HG03520 (cell line): ENCODE data around the gene CTNNA2.

Experiments
- ATAC-seq: cut with Tn5 transposase; IDR thresholded peaks from one replicate; pipeline ENCODE4 v1.9.1; 2021; ENCODE audit warnings: mild to moderate bottlenecking, moderate library complexity; ENCODE audit not compliant: unreplicated experiment

CTNNA2 gene

DNA sequence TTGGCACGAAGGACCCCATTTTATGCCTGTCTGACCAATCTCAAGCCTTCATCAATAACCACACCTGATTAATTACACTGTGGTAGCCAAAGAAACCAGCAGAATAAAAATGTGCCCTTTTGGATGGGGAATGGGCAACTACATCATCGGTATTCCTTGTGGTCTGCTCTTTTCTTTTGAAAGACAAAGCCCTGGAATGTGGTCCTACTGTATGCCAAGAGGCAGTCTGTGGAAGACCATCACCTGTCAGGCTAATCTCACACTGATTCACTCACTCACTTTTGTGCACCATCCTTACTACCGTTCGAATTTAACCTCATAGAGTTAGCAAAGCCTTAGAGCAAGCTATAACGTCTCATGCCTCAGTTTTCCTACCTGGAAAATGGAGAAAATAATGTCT is 1066.9 kb downstream of the CTNNA2 start:
- ATAC-seq, result no peak

DNA sequence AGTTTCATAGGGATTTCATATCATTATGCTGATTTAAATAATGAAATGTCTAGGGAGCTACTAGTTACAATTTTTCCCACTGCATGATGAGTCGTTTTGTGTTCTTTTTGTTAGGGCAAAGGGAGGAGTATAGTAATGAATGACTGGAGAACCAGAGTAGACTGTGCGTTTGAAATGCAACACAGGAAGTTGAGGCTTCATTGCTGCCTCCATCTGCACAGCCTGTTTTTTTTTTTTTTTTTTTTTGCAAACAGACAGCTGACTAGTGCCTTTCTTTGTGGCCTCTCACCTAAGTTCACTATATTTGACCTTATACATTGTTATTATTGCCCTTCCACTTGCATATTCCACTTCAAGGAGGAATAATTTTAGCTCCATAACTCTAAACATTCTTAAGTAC is 1078.4 kb downstream of the CTNNA2 start:
- no peak for ATAC-seq

DNA sequence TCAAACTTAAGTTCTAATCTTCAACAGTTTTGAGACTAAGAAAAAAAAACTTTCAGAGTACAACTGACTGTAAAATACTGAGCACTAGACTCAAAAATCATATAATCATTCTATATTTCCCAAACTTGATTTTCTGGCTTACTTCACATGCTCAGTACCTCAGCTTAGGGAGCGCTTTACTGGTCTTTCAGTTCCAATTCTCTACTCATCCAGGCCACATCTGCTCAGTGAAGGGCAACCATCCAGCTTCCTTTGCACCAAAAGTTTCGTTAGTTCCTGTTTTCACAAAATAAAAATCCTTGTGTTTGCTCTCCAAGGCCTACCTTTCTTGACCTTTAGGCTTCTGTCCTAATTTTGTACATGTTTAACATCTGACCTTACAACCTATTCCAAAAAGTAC is 1079.3 kb downstream of the CTNNA2 start:
- no peak for ATAC-seq

DNA sequence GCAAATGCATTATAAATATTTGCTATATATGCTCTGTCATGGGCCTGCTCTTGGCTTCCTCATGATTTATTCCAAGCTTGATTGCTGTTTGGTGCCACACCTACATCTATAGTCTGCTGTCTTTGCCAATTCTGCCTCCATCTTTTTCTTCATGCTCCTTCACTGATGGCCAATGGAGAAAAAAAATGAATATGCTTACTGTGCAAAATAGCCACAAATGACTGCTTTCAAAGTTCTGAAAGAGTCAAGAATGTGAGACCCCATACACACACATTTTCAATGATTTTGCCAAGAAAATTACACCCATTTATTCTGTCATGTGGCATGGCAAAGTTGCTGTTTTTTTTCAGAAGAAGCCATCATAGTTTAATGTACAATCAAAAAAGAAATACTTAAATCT is 1097.3 kb downstream of the CTNNA2 start:
- ATAC-seq, result no peak

DNA sequence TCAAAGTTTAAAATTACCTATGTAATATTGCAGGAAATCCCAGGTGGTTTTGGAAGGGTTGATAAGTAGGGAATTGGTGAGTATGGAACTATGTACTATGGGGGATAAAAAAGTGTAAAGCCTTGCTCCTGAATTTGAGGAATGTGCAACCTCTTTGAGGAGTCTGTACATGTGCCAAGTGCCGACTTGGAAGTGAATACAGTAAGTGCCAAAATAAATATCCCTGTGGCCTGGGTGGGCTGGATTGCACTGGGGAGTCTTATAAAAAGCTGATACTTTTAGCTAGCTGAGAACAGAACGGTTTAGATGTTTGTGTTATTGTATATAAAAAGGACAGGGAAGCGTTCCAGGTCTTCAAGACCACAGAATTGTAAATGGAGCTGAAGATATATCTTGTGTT is 1108.8 kb downstream of the CTNNA2 start:
- no peak for ATAC-seq

DNA sequence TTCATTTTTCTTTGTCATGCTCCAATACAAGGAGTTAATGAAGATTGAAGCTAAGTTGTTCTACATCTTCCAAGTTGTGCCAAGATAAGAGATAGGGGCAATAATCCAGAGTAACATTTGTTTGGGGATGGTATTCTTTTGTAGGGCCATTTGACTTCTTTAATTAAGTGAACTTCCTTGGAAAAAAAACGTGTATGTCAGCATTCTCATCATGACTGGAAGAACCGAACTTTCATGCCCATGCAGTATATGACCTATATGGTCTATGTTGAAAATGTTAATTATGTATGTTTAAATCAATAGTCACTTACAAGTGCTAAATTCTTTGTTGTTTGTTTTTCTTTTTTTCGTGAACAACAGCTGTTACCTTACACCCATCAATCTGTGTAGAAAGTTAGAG is 1111.2 kb downstream of the CTNNA2 start:
- ATAC-seq, result no peak

DNA sequence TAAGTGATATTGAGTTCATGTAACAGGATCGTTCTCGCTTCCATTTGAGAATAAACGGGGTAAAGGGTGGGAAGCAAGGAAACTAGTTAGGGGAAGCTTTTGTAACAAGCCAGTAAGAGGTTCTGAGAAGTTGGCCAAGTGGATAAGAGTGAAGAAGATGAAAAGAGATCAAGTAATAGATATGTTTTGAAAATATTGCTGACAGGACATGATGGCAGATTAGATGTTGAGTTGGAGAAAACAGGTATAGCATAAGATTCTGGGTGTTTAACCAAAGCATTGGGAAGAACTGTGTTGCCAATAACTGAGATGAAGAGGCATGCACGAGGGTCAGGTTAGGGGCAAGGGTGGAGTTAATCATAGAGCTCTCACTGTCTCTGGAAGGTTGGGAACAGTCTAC is 1121.7 kb downstream of the CTNNA2 start:
- ATAC-seq, result no peak

DNA sequence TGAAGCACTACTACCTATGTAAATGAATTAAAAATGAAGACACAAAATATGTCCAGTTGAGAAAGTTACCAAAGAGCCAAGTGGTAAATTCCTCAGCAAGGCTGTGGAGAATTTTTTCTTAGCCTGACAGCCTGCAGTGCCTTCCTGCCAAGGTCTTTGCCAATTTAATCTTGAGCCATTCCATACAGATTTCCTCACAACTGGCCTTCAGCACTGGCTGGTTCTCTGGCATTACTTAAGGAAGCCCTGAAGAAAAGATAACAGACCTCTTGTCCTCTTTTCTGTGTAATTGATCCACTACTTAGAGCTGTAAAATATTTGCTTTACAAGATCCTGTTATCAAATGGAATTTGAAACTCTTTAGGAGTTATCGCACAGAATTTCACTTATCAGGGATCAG is 1125.9 kb downstream of the CTNNA2 start:
- ATAC-seq, result no peak

DNA sequence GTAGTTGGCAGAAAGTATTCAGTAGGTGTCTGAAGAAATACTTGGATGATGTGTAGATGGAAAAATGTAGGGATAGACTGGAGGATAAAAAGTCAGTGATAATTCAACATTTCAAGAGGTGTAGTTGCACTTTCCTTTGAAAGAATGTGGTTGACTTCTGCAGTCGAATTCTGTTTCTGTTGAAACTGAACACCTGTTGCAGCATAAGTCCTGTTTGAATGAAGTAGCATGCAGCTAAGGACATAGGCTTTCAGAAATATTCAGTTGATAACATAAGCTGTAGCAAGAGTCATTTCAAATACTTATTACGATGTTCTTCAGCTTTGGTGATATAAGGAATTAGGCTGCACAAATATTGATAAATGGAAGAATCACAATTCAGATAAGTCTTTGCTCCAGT is 1129.6 kb downstream of the CTNNA2 start:
- no peak for ATAC-seq

DNA sequence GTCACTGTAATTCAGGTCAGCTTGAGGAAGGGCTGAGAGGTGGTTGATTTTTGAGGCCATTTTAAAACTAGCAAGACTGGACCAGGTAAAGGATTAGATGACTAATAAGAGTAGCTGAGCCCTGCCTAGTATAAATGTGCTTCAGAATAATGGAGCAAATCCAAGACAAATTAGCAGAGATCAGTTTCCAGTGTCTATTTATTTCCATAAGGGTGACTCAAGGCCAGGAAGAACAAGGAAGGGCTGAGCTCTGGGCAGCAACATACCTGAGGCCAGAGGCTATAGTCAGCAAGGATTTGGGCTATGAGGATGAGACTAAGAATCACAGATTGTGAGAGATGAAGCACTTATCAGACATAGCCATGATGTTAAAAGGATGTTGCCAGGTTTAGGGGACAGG is 1130.7 kb downstream of the CTNNA2 start:
- no peak for ATAC-seq

DNA sequence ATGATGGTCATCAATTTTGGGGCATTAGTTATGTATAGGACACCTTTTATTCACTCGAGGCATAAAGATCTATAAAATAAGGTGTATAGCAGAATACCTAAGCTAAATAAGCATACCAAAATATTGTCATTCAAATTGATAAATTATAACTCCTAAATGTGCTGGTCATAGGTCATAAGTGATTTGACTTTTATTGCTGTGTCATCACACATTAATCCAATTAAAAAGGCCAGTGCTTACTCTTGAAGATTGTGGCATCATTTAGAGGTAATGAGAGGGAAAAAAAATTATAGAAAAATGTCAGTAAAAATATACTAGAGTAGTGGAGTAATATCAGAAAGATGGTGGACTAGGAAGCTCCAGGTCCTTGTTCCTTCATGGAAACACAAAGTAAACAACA is 1138.6 kb downstream of the CTNNA2 start:
- ATAC-seq, result no peak

DNA sequence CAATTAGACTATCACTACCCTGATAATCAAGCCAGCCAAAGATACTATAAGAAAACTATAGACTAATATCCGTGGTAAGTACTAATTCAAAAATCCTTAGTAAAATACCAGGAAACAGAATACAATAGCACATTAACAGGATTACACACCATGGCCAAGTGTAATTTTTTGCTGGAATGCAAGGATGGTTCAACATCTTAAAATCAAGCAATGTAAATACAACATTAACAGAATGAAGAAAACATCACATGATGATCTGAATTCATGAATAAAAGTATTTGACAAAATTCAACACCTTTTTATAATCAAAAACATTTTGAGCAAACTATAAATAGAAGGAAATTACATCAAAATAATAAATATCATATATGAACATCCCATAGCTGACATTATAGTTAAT is 1142.4 kb downstream of the CTNNA2 start:
- no peak for ATAC-seq

DNA sequence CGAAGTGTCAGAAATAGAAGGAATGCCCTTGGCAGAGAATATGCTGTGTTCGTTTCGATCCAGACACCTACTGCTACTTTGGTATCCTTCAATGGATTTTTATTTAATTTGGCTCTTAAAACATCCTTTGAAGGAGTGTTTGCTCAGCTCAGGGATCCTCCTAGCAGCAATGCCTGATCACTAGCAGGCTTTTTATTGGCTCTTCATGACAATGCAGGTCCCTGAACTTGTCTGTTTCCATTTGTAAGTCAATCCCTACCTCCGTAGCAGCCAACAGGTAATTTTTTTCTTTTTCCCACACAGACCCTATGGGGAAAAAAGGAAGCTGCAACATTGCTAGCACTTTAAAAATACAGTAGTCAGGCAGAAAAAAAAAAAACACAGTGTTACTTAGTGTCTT is 1157.9 kb downstream of the CTNNA2 start:
- ATAC-seq, result no peak

DNA sequence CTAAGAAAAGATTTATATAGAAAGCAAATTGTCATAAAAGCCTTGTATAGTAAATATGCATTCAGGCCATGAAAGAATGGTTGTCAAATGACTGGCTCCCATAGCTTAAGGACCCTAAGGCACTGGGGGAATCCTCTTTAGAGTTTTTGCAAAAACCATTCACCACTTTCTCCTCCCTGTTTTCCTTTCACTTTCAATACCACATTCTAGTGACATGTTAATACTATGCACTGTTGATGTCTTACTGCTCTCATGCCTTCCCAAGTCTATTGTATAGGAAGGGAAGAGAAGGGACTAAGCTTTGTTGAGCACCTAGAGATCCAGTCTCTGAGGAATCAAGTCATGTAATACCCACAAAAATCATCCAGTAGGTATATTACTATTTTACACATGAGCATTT is 1174.7 kb downstream of the CTNNA2 start:
- no peak for ATAC-seq

DNA sequence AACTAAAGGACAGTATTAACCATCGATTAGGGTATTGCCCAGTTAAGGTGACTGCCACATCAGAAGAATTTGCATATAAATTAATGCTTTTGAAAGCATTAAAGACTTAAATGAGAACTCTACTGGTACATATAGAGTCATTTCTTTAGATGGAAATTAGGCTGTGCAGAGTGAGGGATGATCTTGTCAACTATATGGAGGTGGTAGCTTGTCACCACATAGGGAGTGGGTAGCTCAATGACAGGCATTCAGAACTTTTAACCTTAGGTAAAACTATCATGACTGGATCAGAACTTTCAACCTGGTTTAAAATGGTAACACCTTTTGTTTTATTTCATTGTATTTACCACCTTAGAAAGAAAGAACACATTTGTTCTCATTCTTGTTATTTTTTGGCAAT is 1176.3 kb downstream of the CTNNA2 start:
- no peak for ATAC-seq
